Femur (tissue), 1 donor: ENCODE data around the gene CDC45.
"Not testable (repeated sequence)": the region's sequence is repeated elsewhere in the genome, so short reads cannot be mapped to it uniquely, and the experiment has no call there.

Experiments
- DNase-seq: peaks from one replicate; pipeline ENCODE4 v3.0.0-alpha.2; 2017

The CDC45 gene

GRCh38 chr22:19533857-19534256 is 54.1 kb downstream of the CDC45 start:
- DNase-seq: no peak

- no peak for DNase-seq
These were observed 55.3 kb downstream of the CDC45 start for GRCh38 chr22:19535001-19535400.

- DNase-seq: no peak
These were observed 56.8 kb downstream of the CDC45 start for GRCh38 chr22:19536564-19536963.

- no peak for DNase-seq
These were observed 58.3 kb downstream of the CDC45 start for GRCh38 chr22:19537941-19538488.

GRCh38 chr22:19540394-19540793 is 60.7 kb downstream of the CDC45 start:
- no peak for DNase-seq

- no peak for DNase-seq
These were observed 64.4 kb downstream of the CDC45 start for GRCh38 chr22:19543970-19544708.

GRCh38 chr22:19545935-19546207 is 66.2 kb downstream of the CDC45 start:
- DNase-seq: no peak

GRCh38 chr22:19546680-19547079 is 67.0 kb downstream of the CDC45 start:
- DNase-seq: no peak

- no peak for DNase-seq
These were observed 67.9 kb downstream of the CDC45 start for GRCh38 chr22:19547620-19548019.

- DNase-seq: not testable (repeated sequence)
These were observed 68.7 kb downstream of the CDC45 start for GRCh38 chr22:19548427-19548826.

- no peak for DNase-seq
These were observed 69.2 kb downstream of the CDC45 start for GRCh38 chr22:19548964-19549363.

- no peak for DNase-seq
These were observed 69.7 kb downstream of the CDC45 start for GRCh38 chr22:19549428-19549827.

- no peak for DNase-seq
These were observed 70.7 kb downstream of the CDC45 start for GRCh38 chr22:19550382-19550781.

- DNase-seq: no peak
These were observed 73.5 kb downstream of the CDC45 start for GRCh38 chr22:19553201-19553600.

- DNase-seq: no peak
These were observed 75.2 kb downstream of the CDC45 start for GRCh38 chr22:19554834-19555404.

- DNase-seq: no peak
These were observed 75.9 kb downstream of the CDC45 start for GRCh38 chr22:19555651-19556050.

GRCh38 chr22:19556963-19557545 is 77.3 kb downstream of the CDC45 start:
- no peak for DNase-seq

- DNase-seq: no peak
These were observed 79.6 kb downstream of the CDC45 start for GRCh38 chr22:19559324-19559811.

GRCh38 chr22:19559956-19560355 is 80.2 kb downstream of the CDC45 start:
- DNase-seq: no peak

- DNase-seq: no peak
These were observed 85.9 kb downstream of the CDC45 start for GRCh38 chr22:19565382-19566278.

- no peak for DNase-seq
These were observed 86.8 kb downstream of the CDC45 start for GRCh38 chr22:19566279-19567156.
